ENCODE measurements around the gene ADIRF.

GRCh38 chr10:86954681-86955500, 13.4 kb upstream of the ADIRF start:
- TF ChIP-seq CREB1 (IDR thresholded peaks at IDR 0.05; ENCODE audit: low read depth) (no peak), EGR1 (IDR thresholded peaks at IDR 0.05) (no peak), EP300 (IDR thresholded peaks at IDR 0.05; ENCODE audit: borderline replicate concordance) (no peak), RAD21 (IDR thresholded peaks at IDR 0.05; ENCODE audit: low read depth) (no peak), CEBPB (IDR thresholded peaks at IDR 0.05) (no peak), YY1 (IDR thresholded peaks at IDR 0.05; ENCODE audit: low read depth) (no peak), NFIC (IDR thresholded peaks at IDR 0.05) (no peak), MAX (IDR thresholded peaks at IDR 0.05) (no peak)

Measured in Ishikawa (cell line).